NCI-H146 (cell line): ENCODE data around the gene COPZ2.
"Not testable (repeated sequence)": the region's sequence is repeated elsewhere in the genome, so short reads cannot be mapped to it uniquely, and the experiment has no call there.

ENCODE experiments used
- DNase-seq: peaks from one replicate; lab custom pipeline; 2025; lab: John Stamatoyannopoulos, UW

COPZ2 gene, protein sequence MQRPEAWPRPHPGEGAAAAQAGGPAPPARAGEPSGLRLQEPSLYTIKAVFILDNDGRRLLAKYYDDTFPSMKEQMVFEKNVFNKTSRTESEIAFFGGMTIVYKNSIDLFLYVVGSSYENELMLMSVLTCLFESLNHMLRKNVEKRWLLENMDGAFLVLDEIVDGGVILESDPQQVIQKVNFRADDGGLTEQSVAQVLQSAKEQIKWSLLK

DNA sequence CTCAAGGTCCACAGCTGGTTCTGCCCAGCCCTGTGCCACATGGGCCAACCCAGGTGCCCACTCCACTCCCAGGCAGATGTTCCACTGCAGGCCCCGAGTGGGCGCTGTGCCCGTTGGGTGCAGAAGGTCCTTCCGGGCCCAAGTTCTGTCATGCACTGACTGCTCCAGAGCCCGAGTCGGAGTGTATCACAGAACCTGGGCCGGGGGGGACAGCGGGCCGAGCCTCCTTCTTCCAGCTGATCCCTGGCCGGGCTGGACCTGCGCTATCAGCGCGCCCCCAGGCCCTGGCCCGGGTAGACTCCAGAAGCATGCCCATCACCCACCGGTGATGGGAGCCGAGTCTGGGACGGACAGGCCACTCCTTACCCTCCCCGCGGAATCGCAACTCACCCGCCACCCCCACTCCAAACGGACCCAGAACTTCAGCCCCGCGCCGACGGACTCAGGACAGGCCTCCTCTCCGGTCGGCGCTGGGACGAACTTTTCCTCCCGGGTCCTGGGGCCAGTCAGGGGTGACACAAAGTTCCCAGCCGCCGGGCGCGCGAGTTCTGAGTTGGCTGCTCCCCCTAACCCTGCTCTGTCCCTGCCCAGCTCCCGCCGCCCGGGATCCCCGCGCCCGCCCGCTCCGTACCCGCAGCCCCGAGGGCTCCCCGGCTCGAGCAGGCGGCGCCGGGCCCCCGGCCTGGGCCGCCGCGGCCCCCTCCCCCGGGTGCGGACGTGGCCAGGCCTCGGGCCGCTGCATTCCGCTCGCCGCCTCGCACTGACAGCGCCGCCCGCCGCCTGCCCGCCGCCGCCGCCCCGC, at the start of gene COPZ2:
TSS of gene COPZ2 (minus strand) at position 762 of the 802 bp plus-strand sequence. CDS start at position 742, 20 bp downstream.
- peak; percentile 31 for DNase-seq

DNA sequence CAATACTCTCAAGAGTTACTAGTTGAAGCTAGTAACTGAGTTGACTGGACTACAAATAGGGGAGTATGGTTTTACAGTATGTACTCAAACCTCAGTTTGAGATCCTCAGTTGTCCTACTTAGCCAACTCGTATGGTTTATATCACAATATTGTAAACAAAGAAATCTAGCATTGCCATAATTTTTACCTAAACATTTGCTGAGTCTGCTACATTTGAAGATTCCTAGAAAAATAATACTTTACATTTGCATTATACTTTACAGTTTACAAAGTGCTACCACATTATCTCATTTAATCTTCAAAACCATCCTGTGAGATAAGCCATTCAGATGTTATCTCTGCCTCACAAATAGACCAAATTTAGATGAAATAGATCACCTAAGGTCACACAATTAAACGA, 47.3 kb upstream of the COPZ2 start:
- no peak for DNase-seq

DNA sequence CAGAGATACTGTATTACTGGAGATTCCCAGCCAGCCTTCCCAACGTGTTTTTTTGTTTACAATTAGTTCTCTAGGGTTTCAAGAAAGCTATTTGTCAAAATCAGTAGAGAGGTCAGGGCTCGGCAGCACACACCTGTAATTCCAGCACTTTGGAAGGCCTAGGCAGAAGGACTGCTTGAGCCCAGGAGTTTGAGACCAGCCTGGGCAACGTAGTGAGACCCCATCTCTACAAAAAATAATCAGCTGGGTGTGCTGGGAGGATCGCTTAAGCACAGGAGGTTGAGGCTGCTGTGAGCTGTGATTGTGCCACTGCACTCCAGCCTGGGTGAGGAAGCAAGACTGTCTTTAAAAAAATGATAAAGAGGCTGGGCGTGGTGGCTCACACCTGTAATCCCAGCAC, 44.3 kb upstream of the COPZ2 start:
- no peak for DNase-seq

DNA sequence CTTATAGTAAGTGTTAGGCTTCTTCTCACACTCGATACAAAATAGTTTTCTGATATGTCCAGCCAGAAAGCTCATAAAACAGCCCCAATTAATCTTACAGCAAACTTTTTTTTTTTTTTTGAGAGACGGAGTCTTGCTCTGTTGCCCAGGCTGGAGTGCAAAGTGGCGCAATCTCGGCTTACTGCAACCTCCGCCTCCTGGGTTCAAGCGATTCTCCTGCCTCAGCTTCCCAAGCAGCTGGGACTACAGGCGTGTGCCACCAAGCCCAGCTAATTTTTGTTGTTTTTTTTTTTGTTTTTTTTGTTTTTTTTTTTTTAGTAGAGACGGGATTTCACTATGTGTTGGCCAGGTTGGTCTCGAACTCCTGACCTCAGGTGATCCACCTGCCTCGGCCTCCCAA, 39.6 kb upstream of the COPZ2 start:
- DNase-seq = not testable (repeated sequence)

DNA sequence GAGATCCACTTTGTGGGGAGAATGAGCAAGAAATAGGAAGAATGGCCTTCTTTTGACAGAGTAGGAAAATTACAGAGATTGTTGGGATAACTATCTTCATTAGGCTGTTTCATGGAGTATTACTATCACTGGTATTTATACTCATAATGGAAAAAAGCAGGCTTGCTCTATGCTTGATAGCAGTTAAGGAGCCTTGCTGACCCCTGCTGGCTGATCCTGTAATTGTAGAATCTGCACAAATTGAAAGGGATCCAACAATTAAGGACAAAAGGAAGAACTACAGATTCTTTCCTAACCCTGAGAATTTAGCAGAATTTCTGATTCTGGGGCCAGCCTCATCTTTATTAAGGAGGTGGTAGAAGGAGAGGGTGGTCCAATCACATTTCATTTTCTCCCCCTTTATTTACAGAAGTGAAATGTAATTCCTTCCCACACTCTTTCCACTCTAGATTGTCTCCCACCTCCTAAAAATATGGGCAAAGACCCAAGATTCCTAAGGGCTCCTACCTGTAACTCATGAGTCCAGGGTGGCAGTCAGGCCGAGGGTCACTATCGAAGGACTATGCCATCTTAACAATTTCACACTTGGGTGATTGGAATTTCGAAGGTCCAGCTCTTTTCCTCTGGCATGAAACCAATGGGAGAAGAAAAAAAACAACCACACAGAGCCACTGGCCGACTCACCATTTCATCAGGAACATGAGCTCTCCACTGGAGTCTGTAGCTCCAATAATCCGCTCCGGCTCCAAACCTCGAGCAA, 36.9 kb upstream of the COPZ2 start:
- peak; percentile 63 for DNase-seq

DNA sequence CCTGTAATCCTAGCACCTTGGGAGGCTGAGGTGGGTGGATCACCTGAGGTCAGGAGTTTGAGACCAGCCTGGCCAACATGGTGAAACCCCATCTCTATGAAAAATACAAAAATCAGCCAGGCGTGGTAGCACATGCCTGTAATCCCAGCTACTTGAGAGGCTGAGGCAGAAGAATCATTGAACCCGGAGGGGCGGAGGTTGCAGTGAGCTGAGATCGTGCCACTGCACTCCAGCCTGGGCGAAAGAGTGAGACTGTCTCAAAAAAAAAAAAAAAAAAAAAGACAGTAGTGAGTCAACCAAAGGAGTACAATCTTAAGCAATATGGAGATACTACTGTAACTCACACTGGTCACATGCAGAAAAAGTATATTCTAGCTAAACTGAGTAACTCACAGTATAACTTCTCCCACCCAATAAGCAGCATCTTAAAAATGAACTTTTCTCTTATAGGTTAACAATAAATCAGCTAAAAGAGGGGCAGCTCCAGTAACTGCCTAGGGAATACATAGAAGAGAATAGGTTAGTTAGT, 36.0 kb upstream of the COPZ2 start:
- DNase-seq = not testable (repeated sequence)

DNA sequence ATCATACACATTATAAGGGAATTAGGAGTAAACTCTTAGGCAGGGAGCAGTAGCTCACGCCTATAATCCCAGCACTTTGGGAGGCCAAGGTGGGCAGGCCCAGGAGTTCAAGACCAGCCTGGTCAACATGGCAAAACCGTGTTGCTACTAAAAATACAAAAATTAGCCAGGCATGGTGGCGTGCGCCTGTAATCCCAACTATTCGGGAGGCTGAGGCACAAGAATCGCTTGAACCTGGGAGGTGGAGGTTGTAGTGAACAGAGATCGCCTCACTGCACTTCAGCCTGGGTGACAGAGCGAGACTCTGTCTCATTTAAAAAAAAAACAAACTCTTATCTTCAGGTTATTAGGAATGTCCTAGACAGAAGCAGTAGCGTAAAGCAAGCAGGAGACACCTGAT, 35.2 kb upstream of the COPZ2 start:
- not testable (repeated sequence) for DNase-seq

DNA sequence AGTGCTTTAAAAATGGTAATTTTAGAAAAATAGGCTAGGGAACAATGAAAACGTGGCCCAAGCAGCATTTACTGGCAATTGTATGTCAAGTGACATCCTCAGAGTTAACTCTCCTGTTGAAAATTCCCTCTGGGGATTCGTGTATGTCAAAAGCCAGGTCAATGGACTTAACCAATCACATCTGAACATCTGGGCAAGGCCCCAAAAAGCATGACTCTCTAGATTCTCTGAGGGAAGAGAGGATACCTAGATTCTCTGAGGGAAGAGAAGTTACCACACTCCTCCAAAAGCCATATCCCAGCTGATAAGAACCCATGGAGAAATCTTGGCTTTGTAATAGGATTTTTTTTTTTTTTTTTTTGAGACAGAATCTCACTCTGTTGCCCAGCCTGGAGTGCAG, 34.1 kb upstream of the COPZ2 start:
- DNase-seq = no peak

DNA sequence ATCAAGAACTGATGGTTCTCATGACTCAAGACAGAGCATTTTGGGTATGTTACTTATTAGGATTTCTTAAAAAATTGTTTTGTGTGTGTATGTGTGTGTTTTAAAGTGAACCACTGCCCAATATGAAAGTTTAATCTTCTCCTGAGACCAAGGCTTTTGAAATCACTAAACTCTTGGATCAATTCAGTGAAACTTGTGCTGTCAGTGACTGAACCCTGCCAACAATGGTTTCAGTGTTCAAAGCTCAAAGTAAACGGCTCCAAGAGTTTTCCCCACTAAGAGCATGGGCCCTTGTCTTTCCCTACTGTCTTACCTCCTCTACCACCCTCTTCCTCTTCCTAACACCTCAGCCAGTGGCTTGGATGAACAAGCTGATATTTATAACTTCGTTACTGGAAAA, 32.6 kb upstream of the COPZ2 start:
- DNase-seq = no peak

DNA sequence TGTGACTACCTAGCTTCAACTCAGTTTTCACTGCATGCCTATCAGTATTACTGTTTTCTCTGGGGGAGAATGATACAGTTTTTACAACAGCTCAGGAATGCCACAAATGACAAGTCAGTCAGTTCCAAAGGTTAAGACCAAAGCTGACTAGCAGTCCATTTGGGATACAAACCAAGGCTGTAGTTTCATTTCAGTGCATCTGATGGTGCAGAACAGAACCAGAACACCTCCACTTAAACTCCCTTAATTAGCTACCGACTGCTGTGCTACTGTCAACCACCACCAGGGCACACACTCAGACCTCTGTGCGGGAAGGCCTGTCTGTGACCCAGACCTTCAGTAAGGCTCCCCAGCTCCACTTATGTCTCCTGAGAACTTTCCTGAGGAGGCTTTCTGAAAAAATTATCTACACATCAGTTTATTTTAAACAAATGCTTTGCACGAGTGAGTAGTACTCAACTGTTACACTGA, 30.9 kb upstream of the COPZ2 start:
- no peak for DNase-seq

DNA sequence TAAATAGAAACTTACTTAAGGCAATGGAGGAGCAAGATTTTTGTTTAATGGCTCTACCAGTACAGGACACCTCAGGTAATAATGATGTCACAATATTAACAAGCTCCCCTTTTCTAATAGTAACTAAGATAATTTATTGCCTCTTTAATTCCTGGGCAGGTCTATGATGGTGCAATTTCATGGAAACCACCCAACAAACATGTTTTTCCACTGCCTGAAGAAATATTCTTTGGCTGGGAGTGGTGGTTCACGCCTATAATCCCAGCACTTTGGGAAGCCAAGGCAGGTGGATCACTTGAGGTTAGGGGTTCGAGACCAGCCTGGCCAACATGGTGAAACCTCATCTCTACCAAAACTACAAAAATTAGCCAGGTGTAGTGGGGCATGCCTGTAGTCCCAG, 30.2 kb upstream of the COPZ2 start:
- DNase-seq = not testable (repeated sequence)

DNA sequence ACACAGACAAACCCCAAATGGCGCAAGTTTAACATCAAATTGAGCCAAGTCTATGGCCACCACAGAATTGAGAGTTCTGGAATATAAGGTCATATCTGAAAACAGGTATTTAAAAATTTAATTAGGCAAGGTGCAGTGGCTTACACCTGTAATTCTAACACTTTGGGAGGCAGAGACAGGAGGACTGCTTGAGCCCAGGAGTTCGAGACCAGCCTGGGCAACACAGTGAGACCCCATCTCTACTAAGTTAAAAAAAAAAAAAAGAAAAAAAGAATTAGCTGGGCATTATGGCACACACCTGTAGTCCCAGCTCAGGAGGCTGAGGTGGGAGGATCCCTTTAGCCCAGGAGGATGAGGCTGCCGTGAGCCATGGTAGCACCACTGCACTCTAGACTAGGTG, 29.6 kb upstream of the COPZ2 start:
- no peak for DNase-seq

DNA sequence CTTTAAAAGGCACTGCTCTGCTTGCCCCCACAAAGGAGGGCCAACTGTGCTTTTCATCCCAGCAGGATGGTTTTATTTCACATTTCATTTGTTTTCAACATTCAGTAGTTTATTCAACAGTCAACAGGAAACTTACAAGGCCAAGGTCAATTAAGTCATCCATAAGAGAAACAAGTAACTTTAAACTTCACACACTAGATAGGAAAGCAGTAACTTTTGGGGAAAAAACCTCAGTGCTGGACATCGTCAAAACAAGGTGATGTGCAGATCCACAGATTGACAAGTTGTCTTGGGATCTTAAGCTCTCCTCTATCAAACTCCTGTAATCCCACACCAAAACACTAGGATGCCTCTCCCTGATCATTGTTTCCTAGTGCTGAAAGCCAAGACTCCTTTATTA, 29.1 kb upstream of the COPZ2 start:
- no peak for DNase-seq

DNA sequence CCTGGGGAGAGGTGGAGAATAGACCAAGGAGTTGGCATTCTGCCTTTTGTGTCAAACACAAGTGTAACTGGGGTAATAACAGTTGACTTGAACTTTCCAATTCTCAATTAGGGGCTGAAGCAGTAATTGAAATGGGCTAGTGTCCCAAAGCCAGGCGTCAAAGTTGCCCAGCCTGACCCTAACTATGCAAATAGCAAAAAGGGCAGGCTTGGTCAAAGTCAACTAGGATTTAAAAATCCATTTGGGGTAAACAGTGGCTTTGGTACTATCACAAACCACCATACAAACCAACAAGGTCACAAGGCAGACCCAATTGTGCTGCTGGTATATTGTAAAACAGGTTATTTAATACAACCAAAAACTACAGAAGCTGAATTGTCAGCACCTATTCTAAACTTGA, 28.6 kb upstream of the COPZ2 start:
- DNase-seq = no peak

DNA sequence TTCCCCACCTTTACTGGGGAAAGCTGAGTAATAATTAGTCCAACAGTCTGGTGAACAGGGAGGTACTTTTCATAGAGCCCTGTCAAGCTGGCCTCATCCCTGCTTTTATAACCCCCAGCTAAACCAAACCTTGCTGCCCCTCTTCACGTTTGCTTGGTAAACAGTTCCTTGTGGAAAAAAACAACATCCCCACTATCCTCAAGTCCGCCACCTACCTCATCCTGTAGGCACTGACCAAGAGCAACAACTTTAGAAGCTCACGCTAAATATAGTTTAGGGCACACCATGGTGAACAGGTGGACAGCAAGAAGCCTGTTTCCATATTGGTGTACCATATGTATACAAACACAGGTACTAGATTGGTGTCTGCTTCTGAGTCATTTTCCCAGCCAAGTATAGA, 27.0 kb upstream of the COPZ2 start:
- DNase-seq = no peak

DNA sequence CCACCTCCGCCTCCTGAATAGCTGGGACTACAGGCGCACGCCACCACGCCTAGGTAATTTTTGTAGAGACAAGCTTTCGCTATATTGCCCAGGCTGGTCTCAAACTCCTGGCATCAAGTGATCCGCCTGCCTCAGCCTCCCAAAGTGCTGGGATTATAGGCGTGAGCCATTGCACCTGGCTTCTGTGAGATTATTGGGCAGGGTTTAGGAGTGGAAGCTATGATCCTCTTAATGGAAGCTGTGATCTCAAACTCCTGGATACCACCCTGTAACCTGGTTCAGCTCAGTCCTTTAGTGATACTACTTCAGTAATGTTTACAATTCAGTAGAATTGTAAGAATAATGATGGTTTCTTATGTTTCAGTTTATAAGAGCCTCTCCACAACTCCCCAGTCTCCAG, 24.7 kb upstream of the COPZ2 start:
- DNase-seq = no peak

DNA sequence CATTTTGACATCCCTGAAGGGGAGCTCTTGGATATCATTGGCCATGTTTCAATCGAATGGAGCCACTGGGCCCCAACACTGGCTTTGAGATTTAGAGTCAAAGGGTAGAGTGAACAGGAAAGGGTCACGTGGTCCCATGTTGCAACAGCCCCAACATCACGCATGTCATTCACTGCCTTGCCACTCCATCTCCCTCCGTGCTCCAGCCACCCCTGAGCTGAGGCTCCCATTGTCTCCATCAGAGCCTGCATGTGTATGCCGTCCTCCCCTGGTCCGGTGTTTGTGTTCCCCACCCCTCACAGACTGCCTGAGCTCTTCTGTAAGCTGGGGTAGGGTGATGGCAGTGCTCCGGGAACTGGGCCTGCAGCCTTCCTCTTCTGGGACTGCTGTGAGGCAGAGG, 22.7 kb upstream of the COPZ2 start:
- no peak for DNase-seq

DNA sequence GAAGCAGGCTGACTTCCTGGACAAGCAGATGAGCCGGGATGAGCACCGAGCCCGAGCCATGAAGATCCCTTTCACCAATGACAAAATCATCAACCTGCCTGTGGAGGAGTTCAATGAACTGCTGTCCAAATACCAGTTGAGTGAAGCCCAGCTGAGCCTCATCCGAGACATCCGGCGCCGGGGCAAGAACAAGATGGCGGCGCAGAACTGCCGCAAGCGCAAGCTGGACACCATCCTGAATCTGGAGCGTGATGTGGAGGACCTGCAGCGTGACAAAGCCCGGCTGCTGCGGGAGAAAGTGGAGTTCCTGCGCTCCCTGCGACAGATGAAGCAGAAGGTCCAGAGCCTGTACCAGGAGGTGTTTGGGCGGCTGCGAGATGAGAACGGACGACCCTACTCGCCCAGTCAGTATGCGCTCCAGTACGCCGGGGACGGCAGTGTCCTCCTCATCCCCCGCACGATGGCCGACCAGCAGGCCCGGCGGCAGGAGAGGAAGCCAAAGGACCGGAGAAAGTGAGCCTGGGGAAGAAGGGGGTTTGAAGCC, 21.6 kb upstream of the COPZ2 start:
- no peak for DNase-seq

DNA sequence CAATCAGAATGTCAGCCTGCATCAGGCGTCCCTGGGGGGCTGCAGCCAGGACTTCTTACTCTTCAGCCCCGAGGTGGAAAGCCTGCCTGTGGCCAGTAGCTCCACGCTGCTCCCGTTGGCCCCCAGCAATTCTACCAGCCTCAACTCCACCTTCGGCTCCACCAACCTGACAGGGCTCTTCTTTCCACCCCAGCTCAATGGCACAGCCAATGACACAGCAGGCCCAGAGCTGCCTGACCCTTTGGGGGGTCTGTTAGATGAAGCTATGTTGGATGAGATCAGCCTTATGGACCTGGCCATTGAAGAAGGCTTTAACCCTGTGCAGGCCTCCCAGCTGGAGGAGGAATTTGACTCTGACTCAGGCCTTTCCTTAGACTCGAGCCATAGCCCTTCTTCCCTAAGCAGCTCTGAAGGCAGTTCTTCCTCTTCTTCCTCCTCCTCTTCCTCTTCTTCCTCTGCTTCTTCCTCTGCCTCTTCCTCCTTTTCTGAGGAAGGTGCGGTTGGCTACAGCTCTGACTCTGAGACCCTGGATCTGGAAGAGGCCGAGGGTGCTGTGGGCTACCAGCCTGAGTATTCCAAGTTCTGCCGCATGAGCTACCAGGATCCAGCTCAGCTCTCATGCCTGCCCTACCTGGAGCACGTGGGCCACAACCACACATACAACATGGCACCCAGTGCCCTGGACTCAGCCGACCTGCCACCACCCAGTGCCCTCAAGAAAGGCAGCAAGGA, 21.0 kb upstream of the COPZ2 start:
- no peak for DNase-seq

DNA sequence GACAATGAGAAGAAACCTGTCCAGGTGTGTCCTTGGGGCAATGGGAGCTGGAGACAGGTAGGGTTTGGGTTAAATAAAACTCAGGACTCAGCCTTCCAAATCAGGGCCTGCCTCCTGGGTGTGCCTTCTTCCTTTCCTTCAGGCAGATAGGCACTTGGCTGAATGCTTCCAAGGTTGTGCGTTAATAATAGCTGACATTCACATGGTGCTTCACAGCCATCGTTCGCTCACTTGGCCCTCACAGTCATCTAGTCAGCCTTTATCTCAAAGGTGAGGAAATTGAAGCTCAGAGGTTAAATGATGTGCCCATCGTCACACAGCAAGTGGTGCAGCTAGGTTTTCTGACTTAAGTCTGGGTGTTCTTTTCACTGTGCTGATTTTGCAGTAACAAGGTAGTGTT, 20.0 kb upstream of the COPZ2 start:
- no peak for DNase-seq

DNA sequence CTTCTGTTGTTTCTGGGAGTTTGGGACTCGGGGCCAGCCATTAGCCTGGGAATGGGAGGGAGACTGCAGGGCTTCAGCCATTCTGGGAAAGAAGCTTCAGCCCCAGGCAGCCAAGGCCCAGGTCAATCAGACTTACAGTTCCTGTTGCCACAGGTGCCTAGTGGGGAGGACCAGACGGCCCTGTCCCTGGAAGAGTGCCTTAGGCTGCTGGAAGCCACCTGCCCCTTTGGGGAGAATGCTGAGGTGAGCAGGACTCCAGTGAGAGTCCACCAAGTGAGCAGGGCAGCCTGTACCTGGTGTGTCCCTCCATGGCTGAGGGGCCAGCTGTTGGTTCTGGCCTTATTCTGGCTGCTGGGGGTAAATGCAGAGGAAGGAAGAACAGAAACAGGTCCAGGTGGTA, 19.3 kb upstream of the COPZ2 start:
- DNase-seq = no peak
